Measurements from ENCODE around the gene WDR59. TPM values are rescaled to one million over a fixed set of nuclear protein-coding genes. Genes with fewer than 3 reads are reported as not detected.

Gene WDR59
- total RNA-seq, 1 donor = 44.2 TPM

- no peak for DNase-seq (ENCODE audit: low read depth in 2 of 3, low spot score in 2 of 3)
Measured at GRCh38 chr16:74984194-74984528, 762 bp downstream of the WDR59 start.

GRCh38 chr16:74982256-74982655 lies 2.7 kb downstream of the WDR59 start:
- DNase-seq (ENCODE audit: low read depth in 2 of 3, low spot score in 2 of 3) = no peak

GRCh38 chr16:74975591-74975990 lies 9.3 kb downstream of the WDR59 start:
- DNase-seq (ENCODE audit: low read depth in 2 of 3, low spot score in 2 of 3) = no peak

GRCh38 chr16:74973304-74973703 lies 11.6 kb downstream of the WDR59 start:
- DNase-seq (ENCODE audit: low read depth in 2 of 3, low spot score in 2 of 3) = no peak

GRCh38 chr16:74954763-74955162 lies 30.2 kb downstream of the WDR59 start:
- DNase-seq (ENCODE audit: low read depth in 2 of 3, low spot score in 2 of 3) = no peak

GRCh38 chr16:74951681-74952080 lies 33.2 kb downstream of the WDR59 start:
- no peak for DNase-seq (ENCODE audit: low read depth in 2 of 3, low spot score in 2 of 3)

- no peak for DNase-seq (ENCODE audit: low read depth in 2 of 3, low spot score in 2 of 3)
Measured at GRCh38 chr16:74951206-74951605, 33.7 kb downstream of the WDR59 start.

- no peak for DNase-seq (ENCODE audit: low read depth in 2 of 3, low spot score in 2 of 3)
Measured at GRCh38 chr16:74950511-74950910, 34.4 kb downstream of the WDR59 start.

GRCh38 chr16:74949309-74949708 lies 35.6 kb downstream of the WDR59 start:
- DNase-seq (ENCODE audit: low read depth in 2 of 3, low spot score in 2 of 3) = no peak

- DNase-seq (ENCODE audit: low read depth in 2 of 3, low spot score in 2 of 3) = no peak
Measured at GRCh38 chr16:74944466-74944865, 40.5 kb downstream of the WDR59 start.

GRCh38 chr16:74942977-74943918 lies 41.7 kb downstream of the WDR59 start:
- no peak for DNase-seq (ENCODE audit: low read depth in 2 of 3, low spot score in 2 of 3)

GRCh38 chr16:74942566-74942965 lies 42.4 kb downstream of the WDR59 start:
- no peak for DNase-seq (ENCODE audit: low read depth in 2 of 3, low spot score in 2 of 3)

- DNase-seq (ENCODE audit: low read depth in 2 of 3, low spot score in 2 of 3) = no peak
Measured at GRCh38 chr16:74939688-74940087, 45.2 kb downstream of the WDR59 start.

- peak in 2 of 3 donors; percentile 14 to 37 for DNase-seq (ENCODE audit: low read depth in 2 of 3, low spot score in 2 of 3)
Measured at GRCh38 chr16:74936902-74937560, 47.9 kb downstream of the WDR59 start.

GRCh38 chr16:74931445-74931844 lies 53.5 kb downstream of the WDR59 start:
- DNase-seq (ENCODE audit: low read depth in 2 of 3, low spot score in 2 of 3) = no peak

GRCh38 chr16:74929636-74930035 lies 55.3 kb downstream of the WDR59 start:
- DNase-seq (ENCODE audit: low read depth in 2 of 3, low spot score in 2 of 3) = no peak

- DNase-seq (ENCODE audit: low read depth in 2 of 3, low spot score in 2 of 3) = no peak
Measured at GRCh38 chr16:74926805-74927204, 58.1 kb downstream of the WDR59 start.

- no peak for DNase-seq (ENCODE audit: low read depth in 2 of 3, low spot score in 2 of 3)
Measured at GRCh38 chr16:74923766-74924460, 61.0 kb downstream of the WDR59 start.

GRCh38 chr16:74922150-74923138 lies 62.5 kb downstream of the WDR59 start:
- no peak for DNase-seq (ENCODE audit: low read depth in 2 of 3, low spot score in 2 of 3)

GRCh38 chr16:74921051-74921450 lies 63.9 kb downstream of the WDR59 start:
- DNase-seq (ENCODE audit: low read depth in 2 of 3, low spot score in 2 of 3) = no peak

All from hematopoietic multipotent progenitor cell (in vitro differentiated cells).